ENCODE measurements around the gene ANKRD6. TPM values are rescaled to one million over a fixed set of nuclear protein-coding genes. Genes with fewer than 3 reads are reported as not detected.

The ANKRD6 gene
- polyA plus RNA-seq, 1 of the 3 experiments (the other 2 are of a cell fraction): 2.6 TPM

- 0 out of 2 replicates have a peak overlapping the region, but pooled peaks have one; percentile 8 for H3K4me2 ChIP-seq
- H3F3A ChIP-seq (replicated peaks; ENCODE audit: insufficient read depth): no peaks in the 10 kb centered on the region
- no peak overlapping the region for H3K9ac ChIP-seq
- H3K27ac ChIP-seq (ENCODE audit: low read depth in 2 of 2, low read length in 1 of 2): no peak overlapping the region
- WGBS (ENCODE audit: low lambda C conversion rate): 67% methylated on average over 2 of the region's 2 CpGs
- ChIA-PET POLR2A (no interaction called here), CTCF (interaction anchor here (0.7 kb wide), 1 partner anchor 20 kb away, joined by 3 read pairs; no protein-coding TSS in a partner anchor)
- TF ChIP-seq POLR2AphosphoS5 (IDR thresholded peaks at IDR 0.05; ENCODE audit: low read depth, low read length) (no peak), SMC3 (IDR thresholded peaks at IDR 0.05; ENCODE audit: low read depth, low read length) (no peak), NFIC (IDR thresholded peaks at IDR 0.05; ENCODE audit: borderline replicate concordance) (no peak), GATA2 (CRISPR knock-in tag; IDR thresholded peaks at IDR 0.05) (no peak), YY1 (IDR thresholded peaks at IDR 0.05; ENCODE audit: low read depth) (no peak)
- TF ChIP-seq, protein P1, sequence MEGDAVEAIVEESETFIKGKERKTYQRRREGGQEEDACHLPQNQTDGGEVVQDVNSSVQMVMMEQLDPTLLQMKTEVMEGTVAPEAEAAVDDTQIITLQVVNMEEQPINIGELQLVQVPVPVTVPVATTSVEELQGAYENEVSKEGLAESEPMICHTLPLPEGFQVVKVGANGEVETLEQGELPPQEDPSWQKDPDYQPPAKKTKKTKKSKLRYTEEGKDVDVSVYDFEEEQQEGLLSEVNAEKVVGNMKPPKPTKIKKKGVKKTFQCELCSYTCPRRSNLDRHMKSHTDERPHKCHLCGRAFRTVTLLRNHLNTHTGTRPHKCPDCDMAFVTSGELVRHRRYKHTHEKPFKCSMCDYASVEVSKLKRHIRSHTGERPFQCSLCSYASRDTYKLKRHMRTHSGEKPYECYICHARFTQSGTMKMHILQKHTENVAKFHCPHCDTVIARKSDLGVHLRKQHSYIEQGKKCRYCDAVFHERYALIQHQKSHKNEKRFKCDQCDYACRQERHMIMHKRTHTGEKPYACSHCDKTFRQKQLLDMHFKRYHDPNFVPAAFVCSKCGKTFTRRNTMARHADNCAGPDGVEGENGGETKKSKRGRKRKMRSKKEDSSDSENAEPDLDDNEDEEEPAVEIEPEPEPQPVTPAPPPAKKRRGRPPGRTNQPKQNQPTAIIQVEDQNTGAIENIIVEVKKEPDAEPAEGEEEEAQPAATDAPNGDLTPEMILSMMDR (IDR thresholded peaks at IDR 0.05): no peak
- TF ChIP-seq, protein P2, sequence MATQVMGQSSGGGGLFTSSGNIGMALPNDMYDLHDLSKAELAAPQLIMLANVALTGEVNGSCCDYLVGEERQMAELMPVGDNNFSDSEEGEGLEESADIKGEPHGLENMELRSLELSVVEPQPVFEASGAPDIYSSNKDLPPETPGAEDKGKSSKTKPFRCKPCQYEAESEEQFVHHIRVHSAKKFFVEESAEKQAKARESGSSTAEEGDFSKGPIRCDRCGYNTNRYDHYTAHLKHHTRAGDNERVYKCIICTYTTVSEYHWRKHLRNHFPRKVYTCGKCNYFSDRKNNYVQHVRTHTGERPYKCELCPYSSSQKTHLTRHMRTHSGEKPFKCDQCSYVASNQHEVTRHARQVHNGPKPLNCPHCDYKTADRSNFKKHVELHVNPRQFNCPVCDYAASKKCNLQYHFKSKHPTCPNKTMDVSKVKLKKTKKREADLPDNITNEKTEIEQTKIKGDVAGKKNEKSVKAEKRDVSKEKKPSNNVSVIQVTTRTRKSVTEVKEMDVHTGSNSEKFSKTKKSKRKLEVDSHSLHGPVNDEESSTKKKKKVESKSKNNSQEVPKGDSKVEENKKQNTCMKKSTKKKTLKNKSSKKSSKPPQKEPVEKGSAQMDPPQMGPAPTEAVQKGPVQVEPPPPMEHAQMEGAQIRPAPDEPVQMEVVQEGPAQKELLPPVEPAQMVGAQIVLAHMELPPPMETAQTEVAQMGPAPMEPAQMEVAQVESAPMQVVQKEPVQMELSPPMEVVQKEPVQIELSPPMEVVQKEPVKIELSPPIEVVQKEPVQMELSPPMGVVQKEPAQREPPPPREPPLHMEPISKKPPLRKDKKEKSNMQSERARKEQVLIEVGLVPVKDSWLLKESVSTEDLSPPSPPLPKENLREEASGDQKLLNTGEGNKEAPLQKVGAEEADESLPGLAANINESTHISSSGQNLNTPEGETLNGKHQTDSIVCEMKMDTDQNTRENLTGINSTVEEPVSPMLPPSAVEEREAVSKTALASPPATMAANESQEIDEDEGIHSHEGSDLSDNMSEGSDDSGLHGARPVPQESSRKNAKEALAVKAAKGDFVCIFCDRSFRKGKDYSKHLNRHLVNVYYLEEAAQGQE (IDR thresholded peaks at IDR 0.05; ENCODE audit: low read depth, low read length): no peak
- no peaks in the 10 kb centered on the region for H3K9me3 ChIP-seq
- H3K4me3 ChIP-seq (ENCODE audit: low read depth in 2 of 2, low read length in 1 of 2): no peak overlapping the region
- no peaks in the 10 kb centered on the region for H3K79me2 ChIP-seq (ENCODE audit: insufficient read depth)
- H3K9me2 ChIP-seq: no peaks in the 10 kb centered on the region
- no peaks in the 10 kb centered on the region for H4K20me1 ChIP-seq (ENCODE audit: insufficient read depth)
- H2AFZ ChIP-seq (ENCODE audit: low read depth): no peak overlapping the region
- H3K4me1 ChIP-seq (ENCODE audit: control insufficient read depth in 1 of 2, insufficient read depth in 2 of 2, low read depth in 1 of 2, low read length in 1 of 2): peaks cover 7 to 9% of the 10 kb centered on the region in 2 experiments; a peak in 2 of 4 replicates
- no peaks in the 10 kb centered on the region for H3K36me3 ChIP-seq (replicated peaks in 1 of 2; ENCODE audit: control insufficient read depth in 1 of 2, insufficient read depth in 2 of 2, low read length in 1 of 2)
- H3K27me3 ChIP-seq (ENCODE audit: insufficient read depth): no peaks in the 10 kb centered on the region
- DNase-seq: no peak
These were observed 3.3 kb downstream of the ANKRD6 start for GRCh38 chr6:89436226-89436625.

- TF ChIP-seq TCF12 (IDR thresholded peaks at IDR 0.05): no peak
- TF ChIP-seq, protein P3, sequence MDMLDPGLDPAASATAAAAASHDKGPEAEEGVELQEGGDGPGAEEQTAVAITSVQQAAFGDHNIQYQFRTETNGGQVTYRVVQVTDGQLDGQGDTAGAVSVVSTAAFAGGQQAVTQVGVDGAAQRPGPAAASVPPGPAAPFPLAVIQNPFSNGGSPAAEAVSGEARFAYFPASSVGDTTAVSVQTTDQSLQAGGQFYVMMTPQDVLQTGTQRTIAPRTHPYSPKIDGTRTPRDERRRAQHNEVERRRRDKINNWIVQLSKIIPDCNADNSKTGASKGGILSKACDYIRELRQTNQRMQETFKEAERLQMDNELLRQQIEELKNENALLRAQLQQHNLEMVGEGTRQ (IDR thresholded peaks at IDR 0.05; ENCODE audit: borderline replicate concordance, low read depth, low read length): no peak
- no peak for TF ChIP-seq RXRA (IDR thresholded peaks at IDR 0.05; ENCODE audit: borderline replicate concordance, low read depth)
- Histone ChIP-seq H3K79me2 (ENCODE audit: insufficient read depth) (no peaks in the 10 kb centered on the region), H3K36me3 (replicated peaks in 1 of 2; ENCODE audit: control insufficient read depth in 1 of 2, insufficient read depth in 2 of 2, low read length in 1 of 2) (no peaks in the 10 kb centered on the region), H4K20me1 (ENCODE audit: insufficient read depth) (no peaks in the 10 kb centered on the region), H3K9me2 (no peaks in the 10 kb centered on the region), H3K27ac (ENCODE audit: low read depth in 2 of 2, low read length in 1 of 2) (no peak overlapping the region), H3K9ac (no peak overlapping the region), H2AFZ (ENCODE audit: low read depth) (no peak overlapping the region), H3F3A (replicated peaks; ENCODE audit: insufficient read depth) (no peaks in the 10 kb centered on the region), H3K4me2 (no peak overlapping the region), H3K27me3 (ENCODE audit: insufficient read depth) (no peaks in the 10 kb centered on the region), H3K9me3 (no peaks in the 10 kb centered on the region), H3K4me3 (ENCODE audit: low read depth in 2 of 2, low read length in 1 of 2) (no peak overlapping the region), H3K4me1 (ENCODE audit: control insufficient read depth in 1 of 2, insufficient read depth in 2 of 2, low read depth in 1 of 2, low read length in 1 of 2) (peaks cover 4 to 9% of the 10 kb centered on the region in 2 experiments; a peak in 2 of 4 replicates)
- ChIA-PET CTCF (interaction anchor here (0.7 kb wide), 1 partner anchor 71 kb away, joined by 4 read pairs; no protein-coding TSS in a partner anchor), POLR2A (no interaction called here)
- WGBS (ENCODE audit: low lambda C conversion rate): 58% methylated on average over 1 of the region's 1 CpG
- DNase-seq: no peak
These were observed 5.3 kb downstream of the ANKRD6 start for GRCh38 chr6:89438248-89438647.
